Measurements from ENCODE around the gene NPIPA2.
"Not testable (repeated sequence)": the region's sequence is repeated elsewhere in the genome, so short reads cannot be mapped to it uniquely, and the experiment has no call there.

GRCh38 chr16:14789577-14789976 lies 47.2 kb downstream of the NPIPA2 start:
- TF ChIP-seq CTCF (conservative IDR thresholded peaks at IDR 0.05 in 1 of 2, IDR thresholded peaks at IDR 0.05 in 1 of 2; ENCODE audit: extremely low read depth in 1 of 2, insufficient read depth in 1 of 2, low read depth in 1 of 2, low read length in 2 of 2); EZH2 (IDR thresholded peaks at IDR 0.05; ENCODE audit: borderline replicate concordance, low read length): not testable (repeated sequence)

Measured in mammary epithelial cell (primary cell).